Glutamatergic neuron (in vitro differentiated cells): ENCODE measurements around the gene RYK. TPM values are rescaled to one million over a fixed set of nuclear protein-coding genes. Genes with fewer than 3 reads are reported as not detected.

Source experiments
- DNase-seq: peaks from one replicate; pipeline ENCODE4 v3.0.0; 2022
- H3K27ac Mint-ChIP-seq: one replicate; pipeline ENCODE4 v1.8.0; 2020; ENCODE audit warnings: mild to moderate bottlenecking, mixed read lengths, inconsistent platforms; ENCODE audit not compliant: unreplicated experiment
- H3K27me3 Mint-ChIP-seq: one replicate; pipeline ENCODE4 v1.8.0; 2020; ENCODE audit warnings: mild to moderate bottlenecking, moderate library complexity, mixed read lengths, inconsistent platforms; ENCODE audit not compliant: unreplicated experiment
- H3K36me3 Mint-ChIP-seq: one replicate; pipeline ENCODE4 v1.8.0; 2020; ENCODE audit warnings: mild to moderate bottlenecking, mixed read lengths, inconsistent platforms; ENCODE audit not compliant: unreplicated experiment
- H3K4me1 Mint-ChIP-seq: one replicate; pipeline ENCODE4 v1.8.0; 2020; ENCODE audit warnings: mild to moderate bottlenecking, low read depth, mixed read lengths, inconsistent platforms; ENCODE audit not compliant: unreplicated experiment
- H3K4me3 Mint-ChIP-seq: one replicate; pipeline ENCODE4 v1.8.0; 2020; ENCODE audit warnings: mild to moderate bottlenecking, mixed read lengths, inconsistent platforms; ENCODE audit not compliant: unreplicated experiment
- H3K9me3 Mint-ChIP-seq: one replicate; pipeline ENCODE4 v1.8.0; 2020; ENCODE audit warnings: mild to moderate bottlenecking, moderate library complexity, mixed read lengths, inconsistent platforms; ENCODE audit not compliant: unreplicated experiment
- CTCF ChIP-seq: fragments of 200-600 bp; sonication (generic); IDR thresholded peaks from one replicate; pipeline ENCODE4 v1.5.0; 2021; ENCODE audit not compliant: partially characterized antibody, unreplicated experiment
- total RNA-seq: library from RNA; stranded (reverse); fragmentation: NEBNext Ultra II Directional; extraction: Animal tissue kit (Norgen Biotek cat#: 25700); gene quantifications from one replicate; pipeline ENCODE4 v1.2.1, GENCODE V29; 2021; ENCODE audit not compliant: unreplicated experiment

Gene RYK
- total RNA-seq, 1 donor from 2014 or later = 33.6 TPM

GRCh38 chr3:134284438-134284837, 33.8 kb upstream of the RYK start:
- Mint-ChIP-seq H3K36me3 (no peaks in the 10 kb centered on the region), H3K4me3 (no peak overlapping the region), H3K27me3 (no peaks in the 10 kb centered on the region), H3K27ac (no peak overlapping the region), H3K4me1 (no peaks in the 10 kb centered on the region), H3K9me3 (no peaks in the 10 kb centered on the region)
- TF ChIP-seq CTCF = no peak
- no peak for DNase-seq

DNA sequence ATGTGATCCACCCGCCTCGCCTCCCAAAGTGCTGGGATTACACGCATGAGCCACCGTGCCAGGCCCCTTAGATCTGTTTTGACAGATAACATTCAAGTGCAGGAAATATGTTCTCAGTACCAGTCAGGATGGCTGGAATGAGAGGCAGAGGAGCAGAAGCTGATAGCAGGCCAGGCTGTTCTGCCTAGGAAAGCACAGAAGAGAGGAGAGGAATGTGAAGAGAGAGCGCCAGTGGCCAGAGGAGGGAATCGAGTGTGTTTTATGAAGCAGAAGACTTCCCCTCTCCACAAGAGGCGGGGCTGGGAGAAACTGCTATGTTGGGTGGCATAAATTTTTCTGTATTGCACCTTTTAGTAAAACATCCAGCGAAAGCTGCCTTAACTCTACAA, 32.0 kb upstream of the RYK start:
- Mint-ChIP-seq H3K27me3 (no peaks in the 10 kb centered on the region), H3K27ac (no peak overlapping the region), H3K36me3 (no peaks in the 10 kb centered on the region), H3K4me1 (no peaks in the 10 kb centered on the region), H3K9me3 (no peaks in the 10 kb centered on the region), H3K4me3 (no peak overlapping the region)
- TF ChIP-seq CTCF = no peak
- DNase-seq = no peak

GRCh38 chr3:134281912-134282658, 31.4 kb upstream of the RYK start:
- Mint-ChIP-seq H3K4me1 (no peaks in the 10 kb centered on the region), H3K27ac (no peak overlapping the region), H3K9me3 (no peaks in the 10 kb centered on the region), H3K36me3 (no peaks in the 10 kb centered on the region), H3K4me3 (no peak overlapping the region), H3K27me3 (no peaks in the 10 kb centered on the region)
- no peak for DNase-seq
- TF ChIP-seq CTCF = no peak

DNA sequence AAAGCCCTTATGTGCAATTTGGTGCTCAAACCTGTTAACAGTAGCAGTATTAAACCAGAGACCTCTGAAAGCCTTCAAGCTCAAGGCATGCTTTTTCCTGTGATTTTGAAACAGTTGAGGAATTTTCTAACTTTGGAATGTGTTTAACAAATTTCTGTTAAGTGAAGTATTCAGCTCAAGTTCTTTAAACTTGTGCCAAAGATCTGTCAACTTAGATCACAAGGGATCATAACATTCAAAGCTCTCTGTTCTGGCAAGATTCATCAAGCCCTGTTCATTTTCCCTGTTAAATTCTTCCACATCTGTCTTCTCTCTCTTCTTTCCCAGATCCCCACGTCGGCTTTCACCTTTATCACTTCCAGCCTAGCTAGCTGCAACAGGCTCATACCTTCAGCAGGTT, 28.8 kb upstream of the RYK start:
- no peaks in the 10 kb centered on the region for H3K36me3 Mint-ChIP-seq
- TF ChIP-seq CTCF = no peak
- DNase-seq = no peak
- H3K9me3 Mint-ChIP-seq = no peaks in the 10 kb centered on the region
- H3K4me3 Mint-ChIP-seq = no peak overlapping the region
- H3K27me3 Mint-ChIP-seq = no peaks in the 10 kb centered on the region
- no peak overlapping the region for H3K27ac Mint-ChIP-seq
- no peaks in the 10 kb centered on the region for H3K4me1 Mint-ChIP-seq

- Mint-ChIP-seq H3K27ac (no peak overlapping the region), H3K9me3 (no peaks in the 10 kb centered on the region), H3K27me3 (peaks cover 2% of the 10 kb centered on the region), H3K4me1 (no peaks in the 10 kb centered on the region), H3K4me3 (no peak overlapping the region), H3K36me3 (no peaks in the 10 kb centered on the region)
- TF ChIP-seq CTCF = no peak
- DNase-seq = no peak
These were observed 26.5 kb upstream of the RYK start for GRCh38 chr3:134277066-134277660.
